Common myeloid progenitor, CD34-positive (primary cell): ENCODE measurements around the gene DGKB.

Experiments used
- CTCF ChIA-PET: fragments of 350-600 bp; sonication (Branson Sonifier 250); formaldehyde crosslinking; loops from one replicate; lab custom pipeline; 2021; ENCODE audit warnings: antibody characterized with exemption; lab: Charles Lee
- POLR2A ChIA-PET: fragments of 350-600 bp; sonication (Branson Sonifier 250); formaldehyde crosslinking; loops from one replicate; lab custom pipeline; 2021; ENCODE audit warnings: antibody characterized with exemption; lab: Charles Lee
- DNase-seq, 3 donors: peaks; one replicate each; pipeline versions ENCODE4 v3.0.0 to v3.0.0-alpha.2; 2013
- H3K27ac ChIP-seq, 2 experiments: 1 replicate in 1 of 2; 2 replicates in 1 of 2; pipeline ENCODE4 v1.7.0; 2013; ENCODE audit warnings: inconsistent platforms in 2 of 2, low read length in 2 of 2, mild to moderate bottlenecking in 2 of 2, low read depth in 1 of 2, moderate library complexity in 1 of 2; ENCODE audit not compliant: severe bottlenecking in 2 of 2, insufficient read depth in 1 of 2, poor library complexity in 1 of 2
- H3K27me3 ChIP-seq, 5 experiments: replicated peaks in 2 of 5; 1 replicate in 3 of 5; 2 replicates in 2 of 5; pipeline versions ENCODE4 v1.6.1 to v1.7.0; 2013; ENCODE audit warnings: low read length in 4 of 5, mild to moderate bottlenecking in 2 of 5, moderate library complexity in 2 of 5, inconsistent platforms in 1 of 5; ENCODE audit not compliant: insufficient read depth in 5 of 5, control insufficient read depth in 4 of 5
- H3K36me3 ChIP-seq, 4 experiments: 1 replicate in 2 of 4; 2 replicates in 2 of 4; pipeline versions ENCODE4 v1.6.1 to v1.7.0; 2013; ENCODE audit warnings: low read length in 3 of 4, control low read depth in 1 of 4, mild to moderate bottlenecking in 1 of 4; ENCODE audit not compliant: control insufficient read depth in 4 of 4, insufficient read depth in 4 of 4
- H3K4me1 ChIP-seq, 4 experiments: 1 replicate in 3 of 4; 2 replicates in 1 of 4; pipeline versions ENCODE4 v1.6.1 to v1.7.1; 2013; ENCODE audit warnings: low read length in 3 of 4, mild to moderate bottlenecking in 3 of 4, control low read depth in 1 of 4, inconsistent platforms in 1 of 4, moderate library complexity in 1 of 4; ENCODE audit not compliant: control insufficient read depth in 4 of 4, insufficient read depth in 4 of 4; ENCODE audit errors: control extremely low read depth in 1 of 4
- H3K4me3 ChIP-seq, 7 experiments: 1 replicate in 4 of 7; 2 replicates in 3 of 7; pipeline versions ENCODE4 v1.5.1 to v1.7.0; 2013; ENCODE audit warnings: mild to moderate bottlenecking in 7 of 7, low read length in 6 of 7, moderate library complexity in 6 of 7, inconsistent platforms in 2 of 7, low read depth in 2 of 7, control low read depth in 1 of 7; ENCODE audit not compliant: insufficient read depth in 4 of 7, control insufficient read depth in 1 of 7; ENCODE audit errors: extremely low read depth in 1 of 7
- H3K9me3 ChIP-seq, 5 experiments: 1 replicate in 4 of 5; 2 replicates in 1 of 5; pipeline versions ENCODE4 v1.6.1 to v1.7.1; 2013; ENCODE audit warnings: low read length in 4 of 5, mild to moderate bottlenecking in 2 of 5, inconsistent platforms in 1 of 5, low read depth in 1 of 5, moderate library complexity in 1 of 5; ENCODE audit not compliant: control insufficient read depth in 4 of 5, insufficient read depth in 2 of 5; ENCODE audit errors: control extremely low read depth in 1 of 5
- WGBS: methylation state at CpG from one replicate; pipeline ENCODE4 v1.1.5; 2013; ENCODE audit not compliant: insufficient coverage; 5-methylcytosine and 5-hydroxymethylcytosine counted together

DGKB gene

GRCh38 chr7:14457568-14458453, 444.7 kb downstream of the DGKB start:
- WGBS = 73% methylated on average over 5 of the region's 13 CpGs
- peak overlapping the region in 1 of 7 experiments; percentile 48 for H3K4me3 ChIP-seq
- no peaks in the 10 kb centered on the region for H3K9me3 ChIP-seq
- H3K27ac ChIP-seq = no peak overlapping the region
- peaks cover 0 to 1% (median 0%) of the 10 kb centered on the region in 5 experiments for H3K27me3 ChIP-seq
- ChIA-PET CTCF (interaction anchor here (0.9 to 1.7 kb wide), 7 partner anchors 10 to 1178 kb away, joined by 3 to 10 read pairs (median 4); no protein-coding TSS in a partner anchor), POLR2A (no interaction called here)
- H3K4me1 ChIP-seq = no peaks in the 10 kb centered on the region
- H3K36me3 ChIP-seq = no peaks in the 10 kb centered on the region
- peak; percentile 66 to 82 (median 72) for DNase-seq

GRCh38 chr7:14449291-14449690, 453.3 kb downstream of the DGKB start:
- no peaks in the 10 kb centered on the region for H3K36me3 ChIP-seq
- no peak for DNase-seq
- no peaks in the 10 kb centered on the region for H3K9me3 ChIP-seq
- peaks cover 0 to 5% (median 0%) of the 10 kb centered on the region in 4 experiments for H3K4me1 ChIP-seq
- POLR2A ChIA-PET = no interaction called here
- H3K4me3 ChIP-seq = no peak overlapping the region
- whole genome bisulfite sequencing = 100% methylated on average over 1 of the region's 4 CpGs
- H3K27me3 ChIP-seq = peaks cover 0 to 2% (median 0%) of the 10 kb centered on the region in 5 experiments
- CTCF ChIA-PET = no interaction called here
- H3K27ac ChIP-seq = no peak overlapping the region

GRCh38 chr7:14446829-14447228, 455.7 kb downstream of the DGKB start:
- H3K9me3 ChIP-seq = no peaks in the 10 kb centered on the region
- no peak overlapping the region for H3K4me3 ChIP-seq
- ChIA-PET POLR2A (no interaction called here), CTCF (interaction anchor here (1.1 to 1.2 kb wide), 3 partner anchors 9 to 22 kb away, joined by 3 to 6 read pairs (median 3); no protein-coding TSS in a partner anchor)
- WGBS = no CpG with 5 or more reads among the region's 3 CpGs
- H3K27me3 ChIP-seq = no peaks in the 10 kb centered on the region
- DNase-seq = peak in 2 of 3 donors; percentile 14 to 60
- H3K36me3 ChIP-seq = no peaks in the 10 kb centered on the region
- H3K27ac ChIP-seq = no peak overlapping the region
- H3K4me1 ChIP-seq = peaks cover 0 to 5% (median 0%) of the 10 kb centered on the region in 4 experiments

GRCh38 chr7:14446219-14446618, 456.3 kb downstream of the DGKB start:
- no peak overlapping the region for H3K27ac ChIP-seq
- H3K4me3 ChIP-seq = no peak overlapping the region
- H3K9me3 ChIP-seq = no peaks in the 10 kb centered on the region
- POLR2A ChIA-PET = no interaction called here
- H3K4me1 ChIP-seq = peaks cover 0 to 5% (median 0%) of the 10 kb centered on the region in 4 experiments
- CTCF ChIA-PET = interaction anchor here (1.2 kb wide), 1 partner anchor 10 kb away, joined by 3 read pairs; no protein-coding TSS in a partner anchor
- H3K36me3 ChIP-seq = no peaks in the 10 kb centered on the region
- H3K27me3 ChIP-seq = no peaks in the 10 kb centered on the region
- no peak for DNase-seq
- 100% methylated on average over 1 of the region's 1 CpG for WGBS

- no peak for DNase-seq
- CTCF ChIA-PET = no interaction called here
- no CpG with 5 or more reads among the region's 2 CpGs for WGBS
- no peak overlapping the region for H3K27ac ChIP-seq
- H3K4me1 ChIP-seq = no peaks in the 10 kb centered on the region
- H3K4me3 ChIP-seq = no peak overlapping the region
- H3K27me3 ChIP-seq = no peaks in the 10 kb centered on the region
- H3K9me3 ChIP-seq = no peaks in the 10 kb centered on the region
- no peaks in the 10 kb centered on the region for H3K36me3 ChIP-seq
- POLR2A ChIA-PET = no interaction called here
Measured at GRCh38 chr7:14438366-14438765, 464.2 kb downstream of the DGKB start.

- CTCF ChIA-PET = no interaction called here
- Histone ChIP-seq H3K27me3 (no peaks in the 10 kb centered on the region), H3K9me3 (no peaks in the 10 kb centered on the region), H3K36me3 (no peaks in the 10 kb centered on the region), H3K4me3 (no peak overlapping the region), H3K4me1 (no peaks in the 10 kb centered on the region), H3K27ac (no peak overlapping the region)
- no peak for DNase-seq
- POLR2A ChIA-PET = no interaction called here
- WGBS = no CpG with 5 or more reads among the region's 2 CpGs
Measured at GRCh38 chr7:14436878-14437277, 465.7 kb downstream of the DGKB start.

- Histone ChIP-seq H3K27me3 (no peaks in the 10 kb centered on the region), H3K9me3 (no peaks in the 10 kb centered on the region), H3K36me3 (no peaks in the 10 kb centered on the region), H3K4me1 (no peaks in the 10 kb centered on the region), H3K27ac (no peak overlapping the region), H3K4me3 (no peak overlapping the region)
- no peak for DNase-seq
- ChIA-PET CTCF (no interaction called here), POLR2A (no interaction called here)
- WGBS = 96% methylated on average over 2 of the region's 2 CpGs
Measured at GRCh38 chr7:14432924-14433323, 469.6 kb downstream of the DGKB start.
